ENCODE measurements around the gene PURA.

GRCh38 chr5:140162781-140163180 lies 48.9 kb downstream of the PURA start:
- no peak for TF ChIP-seq CTCF (IDR thresholded peaks at IDR 0.05)
- no peak for TF ChIP-seq REST (IDR thresholded peaks at IDR 0.05; ENCODE audit: insufficient read depth in 1 of 2, low read depth in 2 of 2, low read length in 1 of 2)
- TF ChIP-seq SIN3A (IDR thresholded peaks at IDR 0.05; ENCODE audit: borderline replicate concordance, insufficient read depth, low read depth, low read length) = no peak

All from Panc1 (cell line).